Keratinocyte (primary cell): ENCODE data around the gene USP10.

Experiments
- EZH2 ChIP-seq: IDR thresholded peaks from one replicate; pipeline ENCODE4 v1.6.1; 2012; ENCODE audit warnings: inconsistent platforms, mild to moderate bottlenecking, low read length, moderate library complexity
- TF ChIP-seq, protein P1 (sequence below), 3 experiments: IDR thresholded peaks in 1 of 3; conservative IDR thresholded peaks in 1 of 3; optimal IDR thresholded peaks in 1 of 3; 2 replicates in 2 of 3; 3 replicates in 1 of 3; pipeline versions ENCODE3 to v1.5.1; 2011; ENCODE audit warnings: low read length in 3 of 3, mild to moderate bottlenecking in 3 of 3, moderate library complexity in 2 of 3, control low read depth in 1 of 3, inconsistent platforms in 1 of 3; ENCODE audit not compliant: insufficient read depth in 2 of 3; ENCODE audit errors: extremely low read depth in 1 of 3

DNA sequence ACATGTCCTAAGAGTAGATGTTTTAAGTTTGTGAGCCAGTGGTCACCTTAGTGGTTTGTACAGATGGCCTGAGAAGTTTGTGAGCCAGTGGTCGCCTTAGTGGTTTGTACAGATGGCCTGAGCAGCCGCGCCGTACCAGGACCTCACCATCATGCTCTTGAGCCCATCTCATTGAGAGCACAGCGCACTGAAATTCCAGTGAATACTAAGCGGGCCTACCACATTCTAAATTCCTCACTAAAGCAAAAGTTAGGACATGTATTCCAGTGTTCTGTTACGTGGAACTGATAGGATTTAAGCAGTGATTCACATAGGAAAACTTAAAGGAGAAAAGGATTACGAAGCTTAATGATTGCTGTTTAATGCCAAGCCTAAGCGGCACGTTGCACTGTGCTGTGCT lies 3.9 kb downstream of the USP10 start:
- TF ChIP-seq, protein P1, sequence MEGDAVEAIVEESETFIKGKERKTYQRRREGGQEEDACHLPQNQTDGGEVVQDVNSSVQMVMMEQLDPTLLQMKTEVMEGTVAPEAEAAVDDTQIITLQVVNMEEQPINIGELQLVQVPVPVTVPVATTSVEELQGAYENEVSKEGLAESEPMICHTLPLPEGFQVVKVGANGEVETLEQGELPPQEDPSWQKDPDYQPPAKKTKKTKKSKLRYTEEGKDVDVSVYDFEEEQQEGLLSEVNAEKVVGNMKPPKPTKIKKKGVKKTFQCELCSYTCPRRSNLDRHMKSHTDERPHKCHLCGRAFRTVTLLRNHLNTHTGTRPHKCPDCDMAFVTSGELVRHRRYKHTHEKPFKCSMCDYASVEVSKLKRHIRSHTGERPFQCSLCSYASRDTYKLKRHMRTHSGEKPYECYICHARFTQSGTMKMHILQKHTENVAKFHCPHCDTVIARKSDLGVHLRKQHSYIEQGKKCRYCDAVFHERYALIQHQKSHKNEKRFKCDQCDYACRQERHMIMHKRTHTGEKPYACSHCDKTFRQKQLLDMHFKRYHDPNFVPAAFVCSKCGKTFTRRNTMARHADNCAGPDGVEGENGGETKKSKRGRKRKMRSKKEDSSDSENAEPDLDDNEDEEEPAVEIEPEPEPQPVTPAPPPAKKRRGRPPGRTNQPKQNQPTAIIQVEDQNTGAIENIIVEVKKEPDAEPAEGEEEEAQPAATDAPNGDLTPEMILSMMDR (optimal IDR thresholded peaks at IDR 0.05 in 1 of 3, IDR thresholded peaks at IDR 0.05 in 1 of 3, conservative IDR thresholded peaks at IDR 0.05 in 1 of 3; ENCODE audit: extremely low read depth in 1 of 3, insufficient read depth in 2 of 3, low read length in 3 of 3), result no peak
- TF ChIP-seq EZH2, result no peak
